ENCODE measurements around the gene BCL6. TPM values are rescaled to one million over a fixed set of nuclear protein-coding genes. Genes with fewer than 3 reads are reported as not detected.

BCL6 gene
- total RNA-seq, 1 donor from 2014 or later = 8.9 TPM

DNA sequence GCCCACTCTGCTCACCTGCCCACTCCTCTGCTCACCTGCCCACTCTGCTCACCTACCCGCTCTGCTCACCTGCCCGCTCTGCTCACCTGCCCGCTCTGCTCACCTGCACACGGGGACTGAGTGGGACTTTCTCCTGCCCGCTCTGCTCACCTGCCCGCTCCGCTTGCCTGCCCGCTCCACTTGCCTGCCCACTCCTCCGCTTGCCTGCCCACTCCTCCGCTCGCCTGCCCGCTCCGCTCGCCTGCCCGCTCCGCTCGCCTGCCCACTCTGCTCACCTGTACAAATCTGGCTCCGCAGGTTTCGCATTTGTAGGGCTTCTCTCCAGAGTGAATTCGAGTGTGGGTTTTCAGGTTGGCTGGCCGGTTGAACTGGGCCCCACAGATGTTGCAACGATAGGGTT lies 20.0 kb downstream of the BCL6 start:
- DNase-seq (ENCODE audit: low read depth) = no peak
- H3K36me3 ChIP-seq (ENCODE audit: control insufficient read depth, insufficient read depth, low read length) = peaks cover 8% of the 10 kb centered on the region
- H3K27me3 ChIP-seq (ENCODE audit: control insufficient read depth, insufficient read depth, low read length) = no peaks in the 10 kb centered on the region
- no peak overlapping the region for H3K4me3 ChIP-seq (ENCODE audit: low read depth, low read length)
- TF ChIP-seq, protein P1, sequence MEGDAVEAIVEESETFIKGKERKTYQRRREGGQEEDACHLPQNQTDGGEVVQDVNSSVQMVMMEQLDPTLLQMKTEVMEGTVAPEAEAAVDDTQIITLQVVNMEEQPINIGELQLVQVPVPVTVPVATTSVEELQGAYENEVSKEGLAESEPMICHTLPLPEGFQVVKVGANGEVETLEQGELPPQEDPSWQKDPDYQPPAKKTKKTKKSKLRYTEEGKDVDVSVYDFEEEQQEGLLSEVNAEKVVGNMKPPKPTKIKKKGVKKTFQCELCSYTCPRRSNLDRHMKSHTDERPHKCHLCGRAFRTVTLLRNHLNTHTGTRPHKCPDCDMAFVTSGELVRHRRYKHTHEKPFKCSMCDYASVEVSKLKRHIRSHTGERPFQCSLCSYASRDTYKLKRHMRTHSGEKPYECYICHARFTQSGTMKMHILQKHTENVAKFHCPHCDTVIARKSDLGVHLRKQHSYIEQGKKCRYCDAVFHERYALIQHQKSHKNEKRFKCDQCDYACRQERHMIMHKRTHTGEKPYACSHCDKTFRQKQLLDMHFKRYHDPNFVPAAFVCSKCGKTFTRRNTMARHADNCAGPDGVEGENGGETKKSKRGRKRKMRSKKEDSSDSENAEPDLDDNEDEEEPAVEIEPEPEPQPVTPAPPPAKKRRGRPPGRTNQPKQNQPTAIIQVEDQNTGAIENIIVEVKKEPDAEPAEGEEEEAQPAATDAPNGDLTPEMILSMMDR (IDR thresholded peaks at IDR 0.05; ENCODE audit: insufficient read depth, low read length, poor library complexity, severe bottlenecking) = no peak

DNA sequence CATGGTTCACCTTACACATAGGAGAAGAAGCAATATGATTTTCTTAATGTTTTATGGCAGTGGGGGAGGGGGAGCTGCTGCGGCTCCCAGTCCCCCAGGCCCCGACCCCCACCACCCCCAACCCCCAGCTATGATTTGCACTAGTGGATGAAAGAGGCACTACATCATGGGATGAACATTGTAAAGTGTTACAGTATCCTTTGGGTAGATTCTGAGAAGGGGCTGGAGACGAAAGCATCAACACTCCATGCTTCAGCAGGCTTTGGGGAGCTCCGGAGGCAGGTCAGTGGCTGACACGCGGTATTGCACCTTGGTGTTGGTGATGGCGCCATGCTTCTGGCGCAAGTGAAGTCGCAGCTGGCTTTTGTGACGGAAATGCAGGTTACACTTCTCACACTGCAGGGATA lies 23.1 kb downstream of the BCL6 start:
- no peak for DNase-seq (ENCODE audit: low read depth)
- Histone ChIP-seq H3K4me3 (ENCODE audit: low read depth, low read length) (no peak overlapping the region), H3K27me3 (ENCODE audit: control insufficient read depth, insufficient read depth, low read length) (no peaks in the 10 kb centered on the region), H3K36me3 (ENCODE audit: control insufficient read depth, insufficient read depth, low read length) (peaks cover 2% of the 10 kb centered on the region)
- TF ChIP-seq, protein P1 (IDR thresholded peaks at IDR 0.05; ENCODE audit: insufficient read depth, low read length, poor library complexity, severe bottlenecking) = no peak

DNA sequence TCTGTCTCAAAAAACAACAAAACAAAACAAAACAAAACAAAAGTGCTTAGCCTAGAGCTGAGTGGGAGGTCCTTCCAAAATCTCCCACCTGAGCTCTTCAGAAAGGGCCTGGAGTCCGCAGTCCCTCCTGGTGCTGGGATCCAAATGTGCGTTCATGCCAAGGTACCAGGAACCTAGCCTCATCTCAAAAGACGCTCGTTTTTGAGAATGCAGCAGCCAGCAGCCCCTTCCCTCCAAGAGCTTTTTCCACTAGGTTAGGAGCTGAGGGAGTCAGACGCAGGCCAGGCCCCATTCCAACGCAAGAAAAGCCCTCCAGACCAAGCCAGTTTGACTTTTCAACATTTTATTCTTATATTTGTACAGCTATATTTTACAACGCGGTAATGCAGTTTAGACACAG lies 24.2 kb downstream of the BCL6 start:
- no peak overlapping the region for H3K4me3 ChIP-seq (ENCODE audit: low read depth, low read length)
- DNase-seq (ENCODE audit: low read depth) = no peak
- TF ChIP-seq, protein P1 (IDR thresholded peaks at IDR 0.05; ENCODE audit: insufficient read depth, low read length, poor library complexity, severe bottlenecking) = no peak

DNA sequence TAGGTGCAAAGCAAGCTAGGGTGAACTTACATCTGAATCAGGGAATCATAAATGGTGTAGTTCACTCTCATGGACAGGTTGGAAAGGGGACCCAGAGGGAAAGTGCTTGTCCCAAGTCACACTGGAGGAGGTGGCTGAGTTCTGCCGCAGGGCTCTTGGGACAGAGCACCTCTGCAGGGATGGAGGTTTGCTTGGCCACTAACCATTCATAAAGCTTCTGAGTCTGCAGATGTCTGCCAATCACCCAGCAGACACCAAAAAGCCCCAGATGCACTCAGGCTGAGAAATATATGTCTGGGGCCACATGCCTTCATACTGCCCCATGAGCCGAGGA lies 25.0 kb downstream of the BCL6 start:
- no peaks in the 10 kb centered on the region for H3K27me3 ChIP-seq (ENCODE audit: control insufficient read depth, insufficient read depth, low read length)
- DNase-seq (ENCODE audit: low read depth) = no peak
- no peaks in the 10 kb centered on the region for H3K36me3 ChIP-seq (ENCODE audit: control insufficient read depth, insufficient read depth, low read length)
- no peak overlapping the region for H3K4me3 ChIP-seq (ENCODE audit: low read depth, low read length)
- TF ChIP-seq, protein P1 (IDR thresholded peaks at IDR 0.05; ENCODE audit: insufficient read depth, low read length, poor library complexity, severe bottlenecking) = no peak

More for the DNA sequence above, 24.2 kb downstream of the BCL6 start:
- H3K27me3 ChIP-seq (ENCODE audit: control insufficient read depth, insufficient read depth, low read length) = no peaks in the 10 kb centered on the region
- H3K36me3 ChIP-seq (ENCODE audit: control insufficient read depth, insufficient read depth, low read length) = no peaks in the 10 kb centered on the region

DNA sequence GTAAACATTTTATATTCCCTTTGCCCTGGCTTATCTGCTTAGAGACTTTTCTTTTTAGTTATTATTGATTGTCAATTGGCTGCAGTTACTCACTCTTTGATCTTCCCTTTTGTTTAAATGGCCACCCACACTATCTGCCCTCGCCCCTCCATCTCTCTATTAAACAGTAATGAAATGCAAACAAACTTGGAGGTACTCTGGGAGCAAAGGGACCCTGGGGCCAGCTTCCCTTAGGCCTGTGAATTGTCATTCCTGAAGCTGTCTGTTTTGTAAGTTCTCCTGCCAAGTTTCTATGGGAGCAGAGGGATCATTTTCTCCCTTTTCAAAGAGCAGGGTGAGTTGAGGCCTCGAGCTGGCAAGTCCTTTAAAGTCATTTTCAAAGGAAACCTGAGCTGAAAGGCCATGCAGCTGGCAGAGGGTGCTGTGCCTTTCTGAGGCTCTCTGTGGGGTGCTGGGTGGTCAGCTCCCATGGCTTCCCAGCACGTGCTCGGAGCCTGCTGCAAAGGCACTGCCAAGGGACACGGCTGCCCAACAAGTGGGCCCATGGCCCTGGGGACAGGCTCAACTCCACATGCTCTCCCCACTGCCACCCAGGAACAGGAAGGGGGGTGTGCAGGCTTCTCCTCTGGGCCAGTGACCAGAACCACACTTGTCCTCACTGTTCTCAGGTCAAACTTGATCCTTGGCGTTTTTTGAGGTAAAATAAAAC lies 25.5 kb downstream of the BCL6 start:
- H3K4me3 ChIP-seq (ENCODE audit: low read depth, low read length) = no peak overlapping the region
- TF ChIP-seq, protein P1 (IDR thresholded peaks at IDR 0.05; ENCODE audit: insufficient read depth, low read length, poor library complexity, severe bottlenecking) = no peak

DNA sequence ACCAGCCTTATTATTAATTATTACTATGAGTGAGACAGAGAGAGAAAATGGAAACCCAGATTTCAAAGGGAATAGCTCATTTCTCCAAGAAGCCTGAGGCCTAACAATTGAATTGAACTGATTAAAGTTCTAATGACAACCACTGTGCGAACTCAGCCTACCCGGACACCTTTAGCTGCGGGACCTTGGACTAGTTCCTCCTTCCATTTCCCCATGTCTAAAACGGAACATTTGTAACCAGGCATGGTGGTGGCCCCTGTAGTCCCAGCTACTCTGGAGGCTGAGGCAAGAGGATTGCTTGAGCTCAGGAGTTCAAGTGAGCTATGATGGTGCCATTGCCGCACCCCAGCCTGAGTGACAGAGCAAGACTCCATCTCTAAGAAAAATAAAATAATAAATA lies 26.5 kb downstream of the BCL6 start:
- Histone ChIP-seq H3K27me3 (ENCODE audit: control insufficient read depth, insufficient read depth, low read length) (no peaks in the 10 kb centered on the region), H3K36me3 (ENCODE audit: control insufficient read depth, insufficient read depth, low read length) (no peaks in the 10 kb centered on the region), H3K4me3 (ENCODE audit: low read depth, low read length) (no peak overlapping the region)
- DNase-seq (ENCODE audit: low read depth) = no peak
- TF ChIP-seq, protein P1 (IDR thresholded peaks at IDR 0.05; ENCODE audit: insufficient read depth, low read length, poor library complexity, severe bottlenecking) = no peak

More for the DNA sequence above, 25.5 kb downstream of the BCL6 start:
- Histone ChIP-seq H3K36me3 (ENCODE audit: control insufficient read depth, insufficient read depth, low read length) (no peaks in the 10 kb centered on the region), H3K27me3 (ENCODE audit: control insufficient read depth, insufficient read depth, low read length) (no peaks in the 10 kb centered on the region)
- no peak for DNase-seq (ENCODE audit: low read depth)
